H1 (cell line): ENCODE data around the gene COL28A1. TPM values are rescaled to one million over a fixed set of nuclear protein-coding genes. Genes with fewer than 3 reads are reported as not detected.

Experiments used
- BRCA1 ChIP-seq: IDR thresholded peaks from 2 replicates; pipeline ENCODE4 v1.6.1; 2012; ENCODE audit warnings: low read depth, low read length, improper control_type of control experiment
- POU5F1 ChIP-seq: IDR thresholded peaks from 2 replicates; pipeline ENCODE4 v1.6.1; 2011; ENCODE audit warnings: low read depth, mild to moderate bottlenecking, low read length, moderate library complexity
- RAD21 ChIP-seq, 2 experiments: IDR thresholded peaks in 1 of 2; conservative IDR thresholded peaks in 1 of 2; 2 replicates each; pipeline ENCODE4 v1.6.1; 2011; ENCODE audit warnings: low read depth in 2 of 2, low read length in 2 of 2, improper control_type of control experiment in 1 of 2, inconsistent platforms in 1 of 2, mild to moderate bottlenecking in 1 of 2, moderate library complexity in 1 of 2
- TBP ChIP-seq: IDR thresholded peaks from 2 replicates; pipeline ENCODE4 v1.6.1; 2011; ENCODE audit warnings: low read depth, low read length, improper control_type of control experiment
- polyA plus RNA-seq, 7 experiments: library from polyadenylated mRNA; depleted of rRNA in 3 of 7; stranded (reverse) in 5 of 7; unstranded in 2 of 7; fragments of >200 nt in 5 of 7; fragments of 200-250 nt in 2 of 7; gene quantifications; 1 replicate in 5 of 7; 2 replicates in 1 of 7; 4 replicates in 1 of 7; pipeline versions ENCODE4 v1.2.1 to v1.2.3, GENCODE V29; 2011 to 2013; ENCODE audit warnings: missing spikeins in 2 of 7, mixed read lengths in 2 of 7
- total RNA-seq: library from RNA; stranded (reverse); fragmentation: NEBNext Ultra II Directional; extraction: Animal tissue kit (Norgen Biotek cat#: 25700); gene quantifications from 2 replicates; pipeline ENCODE4 v1.2.1, GENCODE V29; 2021

COL28A1 gene
- total and polyA plus RNA-seq, 2 of the 8 experiments (the other 6 are each of a cell fraction or from before 2014, with no cell fraction given): 0.22 to 0.38 TPM

DNA sequence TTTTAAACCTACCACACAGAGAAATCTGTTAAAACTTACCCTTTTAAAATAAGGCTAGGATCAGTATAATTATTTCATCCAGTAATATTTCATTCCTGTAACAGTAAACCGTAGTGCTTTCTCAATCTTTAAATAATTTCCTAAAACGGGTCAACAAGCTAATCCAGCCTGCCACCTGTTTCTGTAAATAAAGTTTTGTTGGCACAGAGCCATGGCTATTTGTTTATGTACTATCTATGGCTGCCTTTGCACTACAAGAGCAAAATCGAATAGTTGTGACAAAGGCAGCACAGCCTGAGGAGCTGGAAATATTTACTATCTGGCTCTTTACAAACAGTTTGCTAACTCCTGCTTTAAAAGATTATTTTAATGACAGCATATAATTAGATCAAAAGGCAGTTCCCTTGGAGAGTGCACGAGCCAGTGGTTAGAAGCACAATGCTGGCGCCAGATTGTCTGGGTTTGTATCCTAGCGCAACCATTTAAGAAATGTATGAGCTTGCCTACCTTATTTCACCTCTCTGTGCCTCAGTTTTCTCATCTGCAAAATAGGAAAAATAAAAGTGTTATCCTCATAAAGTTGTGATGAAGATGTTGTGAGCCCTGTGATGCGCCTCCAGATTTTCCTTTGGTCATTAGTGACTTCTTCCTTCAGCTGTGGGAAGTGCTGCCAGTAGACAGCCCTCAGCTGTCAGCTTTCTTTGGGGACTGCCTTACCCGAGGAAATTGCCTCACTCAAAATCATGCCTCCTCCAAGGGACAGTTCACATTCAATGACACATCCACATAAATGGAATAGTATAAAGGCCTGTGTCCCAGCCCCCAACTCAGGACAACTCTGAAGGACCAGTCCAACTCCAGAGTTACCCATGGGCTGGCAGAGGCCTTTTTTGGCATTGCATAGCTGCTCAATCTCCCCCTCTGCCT lies 19.2 kb upstream of the COL28A1 start (continued):
- TF ChIP-seq BRCA1 (no peak), RAD21 (IDR thresholded peaks at IDR 0.05 in 1 of 2, conservative IDR thresholded peaks at IDR 0.05 in 1 of 2; ENCODE audit: low read depth in 2 of 2, low read length in 2 of 2) (no peak), TBP (no peak), POU5F1 (no peak)
